C4-2B (cell line): ENCODE measurements around the gene EIF2S3.

Experiments used
- ZFX ChIP-seq: fragments of 450-650 bp; IDR thresholded peaks from 2 replicates; pipeline ENCODE4 v1.6.1; 2017
- TF ChIP-seq, protein P1 (sequence below): fragments of 450-650 bp; conservative IDR thresholded peaks from 2 replicates; pipeline ENCODE4 v1.5.1; 2017; ENCODE audit warnings: mild to moderate bottlenecking

DNA sequence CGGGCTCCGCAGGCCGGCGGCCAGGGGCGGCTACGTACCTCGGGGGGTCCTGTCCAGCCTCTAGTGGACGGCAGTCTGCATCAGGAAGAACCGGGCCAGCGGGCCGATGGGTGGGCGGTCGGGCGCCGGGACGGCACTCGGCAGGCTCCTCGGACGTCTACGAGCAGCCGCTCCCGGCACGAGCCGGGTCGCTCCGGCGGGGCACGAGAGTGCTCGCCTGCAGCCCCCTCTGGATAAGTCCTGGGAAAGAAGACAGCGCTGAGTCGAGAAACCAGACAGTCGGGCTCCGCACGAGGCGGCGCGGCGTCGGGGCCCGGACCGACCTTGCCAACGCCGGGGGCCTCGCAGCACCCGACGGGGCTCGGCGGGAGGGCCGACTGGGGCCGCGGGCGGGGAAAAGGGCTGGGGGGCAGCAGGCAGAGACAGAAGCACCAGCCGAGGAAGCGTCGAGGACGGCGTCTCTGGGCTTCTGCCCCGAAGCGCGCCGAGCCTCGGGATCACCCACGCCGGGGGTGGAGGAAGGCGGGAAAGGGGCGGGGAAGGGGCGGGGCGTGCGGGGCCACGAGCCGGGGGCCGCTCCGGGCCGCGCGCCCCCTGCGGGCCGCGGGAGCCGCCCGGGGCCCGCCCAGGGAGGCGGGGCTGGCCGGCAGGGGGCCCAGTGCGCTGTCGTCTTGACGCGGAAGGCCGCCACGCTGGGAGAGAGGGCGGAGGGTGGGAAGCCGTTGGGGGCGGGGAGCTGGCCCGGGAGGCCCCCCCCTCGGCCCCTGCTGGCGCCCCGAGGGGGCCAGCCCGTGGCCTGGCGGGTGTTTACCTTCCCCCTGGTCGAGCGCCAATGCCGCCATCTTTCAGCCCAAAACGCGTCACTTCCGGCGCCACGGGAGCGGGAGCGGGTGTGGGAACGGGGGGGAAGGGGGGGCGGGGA lies 29.7 kb upstream of the EIF2S3 start:
- TF ChIP-seq, protein P1, sequence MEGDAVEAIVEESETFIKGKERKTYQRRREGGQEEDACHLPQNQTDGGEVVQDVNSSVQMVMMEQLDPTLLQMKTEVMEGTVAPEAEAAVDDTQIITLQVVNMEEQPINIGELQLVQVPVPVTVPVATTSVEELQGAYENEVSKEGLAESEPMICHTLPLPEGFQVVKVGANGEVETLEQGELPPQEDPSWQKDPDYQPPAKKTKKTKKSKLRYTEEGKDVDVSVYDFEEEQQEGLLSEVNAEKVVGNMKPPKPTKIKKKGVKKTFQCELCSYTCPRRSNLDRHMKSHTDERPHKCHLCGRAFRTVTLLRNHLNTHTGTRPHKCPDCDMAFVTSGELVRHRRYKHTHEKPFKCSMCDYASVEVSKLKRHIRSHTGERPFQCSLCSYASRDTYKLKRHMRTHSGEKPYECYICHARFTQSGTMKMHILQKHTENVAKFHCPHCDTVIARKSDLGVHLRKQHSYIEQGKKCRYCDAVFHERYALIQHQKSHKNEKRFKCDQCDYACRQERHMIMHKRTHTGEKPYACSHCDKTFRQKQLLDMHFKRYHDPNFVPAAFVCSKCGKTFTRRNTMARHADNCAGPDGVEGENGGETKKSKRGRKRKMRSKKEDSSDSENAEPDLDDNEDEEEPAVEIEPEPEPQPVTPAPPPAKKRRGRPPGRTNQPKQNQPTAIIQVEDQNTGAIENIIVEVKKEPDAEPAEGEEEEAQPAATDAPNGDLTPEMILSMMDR, result peak; percentile 57
- 0 out of 2 replicates have a peak, but pooled peaks have one; percentile 26 for TF ChIP-seq ZFX
